HUES6 (cell line): ENCODE measurements around the gene BORCS5.
A peak's percentile ranks its signal among the peaks of the same experiment; 100 is the strongest.
"Not testable (repeated sequence)": the region's sequence is repeated elsewhere in the genome, so short reads cannot be mapped to it uniquely, and the experiment has no call there.

Source experiments
- H3K27ac ChIP-seq: 2 replicates; pipeline ENCODE4 v1.7.0; 2013; ENCODE audit warnings: low read depth, mild to moderate bottlenecking, low read length, inconsistent platforms
- H3K27me3 ChIP-seq: 2 replicates; pipeline ENCODE4 v1.6.1; 2013; ENCODE audit warnings: low read length; ENCODE audit not compliant: control insufficient read depth, insufficient read depth
- H3K36me3 ChIP-seq: 2 replicates; pipeline ENCODE4 v1.6.1; 2013; ENCODE audit warnings: low read length; ENCODE audit not compliant: control insufficient read depth, insufficient read depth
- H3K4me1 ChIP-seq: 2 replicates; pipeline ENCODE4 v1.6.1; 2013; ENCODE audit warnings: low read length; ENCODE audit not compliant: control insufficient read depth, insufficient read depth
- H3K4me3 ChIP-seq: 2 replicates; pipeline ENCODE4 v1.5.1; 2013; ENCODE audit warnings: low read depth, low read length
- H3K9ac ChIP-seq: one replicate; pipeline ENCODE4 v1.6.1; 2013; ENCODE audit warnings: mild to moderate bottlenecking, low read length
- H3K9me3 ChIP-seq: 2 replicates; pipeline ENCODE4 v1.6.1; 2013; ENCODE audit warnings: low read depth, low read length; ENCODE audit not compliant: control insufficient read depth, insufficient read depth

The BORCS5 gene

GRCh38 chr12:12333407-12334366, 23.2 kb upstream of the BORCS5 start:
- H3K27ac ChIP-seq: no peak overlapping the region
- no peaks in the 10 kb centered on the region for H3K9me3 ChIP-seq
- H3K9ac ChIP-seq: no peak overlapping the region

GRCh38 chr12:12334367-12335040, 22.4 kb upstream of the BORCS5 start:
- Histone ChIP-seq H3K36me3 (no peaks in the 10 kb centered on the region), H3K27me3 (no peaks in the 10 kb centered on the region), H3K4me3 (no peak overlapping the region), H3K27ac (no peak overlapping the region), H3K4me1 (peaks cover 16% of the 10 kb centered on the region), H3K9ac (no peak overlapping the region), H3K9me3 (no peaks in the 10 kb centered on the region)

More at GRCh38 chr12:12333407-12334366, 23.2 kb upstream of the BORCS5 start:
- no peaks in the 10 kb centered on the region for H3K27me3 ChIP-seq
- H3K4me1 ChIP-seq: peaks cover 16% of the 10 kb centered on the region
- H3K4me3 ChIP-seq: no peak overlapping the region
- no peaks in the 10 kb centered on the region for H3K36me3 ChIP-seq

DNA sequence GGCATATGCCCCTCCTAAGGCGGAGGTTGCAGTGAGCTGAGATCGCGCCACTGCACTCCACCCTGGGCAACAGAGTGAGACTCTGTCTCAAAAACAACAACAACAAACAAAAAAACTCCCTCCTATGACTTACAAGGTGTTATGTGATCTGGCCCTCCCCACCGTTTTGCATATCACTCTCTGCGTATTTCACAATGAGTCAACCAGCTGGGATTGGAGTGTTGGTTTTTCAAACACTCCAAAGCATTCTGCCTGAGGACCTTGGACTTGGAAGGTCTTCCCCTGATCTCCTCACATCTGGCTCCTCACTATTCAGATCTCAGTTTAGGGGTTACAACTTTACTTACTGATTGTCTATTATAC, 20.8 kb upstream of the BORCS5 start:
- no peak overlapping the region for H3K27ac ChIP-seq
- H3K4me1 ChIP-seq: peaks cover 16% of the 10 kb centered on the region
- H3K27me3 ChIP-seq: no peaks in the 10 kb centered on the region

GRCh38 chr12:12336511-12336910, 20.4 kb upstream of the BORCS5 start:
- peaks cover 12% of the 10 kb centered on the region for H3K4me1 ChIP-seq
- no peaks in the 10 kb centered on the region for H3K27me3 ChIP-seq
- H3K9me3 ChIP-seq: no peaks in the 10 kb centered on the region
- H3K9ac ChIP-seq: no peak overlapping the region
- no peaks in the 10 kb centered on the region for H3K36me3 ChIP-seq
- no peak overlapping the region for H3K4me3 ChIP-seq
- no peak overlapping the region for H3K27ac ChIP-seq

More for the DNA sequence above, 20.8 kb upstream of the BORCS5 start:
- H3K4me3 ChIP-seq: no peak overlapping the region
- H3K36me3 ChIP-seq: no peaks in the 10 kb centered on the region
- H3K9ac ChIP-seq: no peak overlapping the region
- H3K9me3 ChIP-seq: no peaks in the 10 kb centered on the region

DNA sequence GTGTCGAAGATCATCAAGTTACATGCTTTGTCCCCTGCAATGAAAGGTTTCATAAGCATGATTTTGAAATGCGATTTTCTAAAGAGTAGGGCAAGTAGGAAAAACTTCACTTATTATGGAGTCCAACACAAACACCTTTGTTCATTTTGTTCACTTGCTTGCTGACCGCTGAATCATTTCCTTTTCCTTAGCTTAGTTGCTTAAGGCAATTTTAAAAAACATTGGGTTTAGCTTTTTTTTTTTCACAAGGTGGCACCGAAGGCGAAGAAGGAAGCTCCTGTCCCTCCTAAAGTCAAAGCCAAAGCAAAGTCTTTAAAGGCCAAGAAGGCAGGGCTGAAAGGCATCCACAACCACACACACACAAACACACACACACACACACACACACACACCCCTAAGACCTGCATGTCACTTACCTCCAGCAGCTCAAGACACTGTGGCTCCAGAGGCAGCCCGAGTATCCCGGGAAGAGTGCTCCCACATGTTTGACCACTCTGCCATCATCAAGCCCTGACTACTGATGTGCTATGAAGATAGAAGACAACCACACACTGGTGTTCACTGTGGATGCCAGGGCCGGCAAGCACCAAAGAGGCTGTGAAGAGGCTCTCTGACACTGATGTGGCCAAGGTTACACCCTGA, 18.2 kb upstream of the BORCS5 start:
- no peaks in the 10 kb centered on the region for H3K27me3 ChIP-seq
- no peak overlapping the region for H3K9ac ChIP-seq
- H3K9me3 ChIP-seq: no peaks in the 10 kb centered on the region
- no peaks in the 10 kb centered on the region for H3K36me3 ChIP-seq
- peaks cover 4% of the 10 kb centered on the region; the same call in 1 of the 2 replicates for H3K4me1 ChIP-seq
- H3K27ac ChIP-seq: no peak overlapping the region
- no peak overlapping the region for H3K4me3 ChIP-seq

DNA sequence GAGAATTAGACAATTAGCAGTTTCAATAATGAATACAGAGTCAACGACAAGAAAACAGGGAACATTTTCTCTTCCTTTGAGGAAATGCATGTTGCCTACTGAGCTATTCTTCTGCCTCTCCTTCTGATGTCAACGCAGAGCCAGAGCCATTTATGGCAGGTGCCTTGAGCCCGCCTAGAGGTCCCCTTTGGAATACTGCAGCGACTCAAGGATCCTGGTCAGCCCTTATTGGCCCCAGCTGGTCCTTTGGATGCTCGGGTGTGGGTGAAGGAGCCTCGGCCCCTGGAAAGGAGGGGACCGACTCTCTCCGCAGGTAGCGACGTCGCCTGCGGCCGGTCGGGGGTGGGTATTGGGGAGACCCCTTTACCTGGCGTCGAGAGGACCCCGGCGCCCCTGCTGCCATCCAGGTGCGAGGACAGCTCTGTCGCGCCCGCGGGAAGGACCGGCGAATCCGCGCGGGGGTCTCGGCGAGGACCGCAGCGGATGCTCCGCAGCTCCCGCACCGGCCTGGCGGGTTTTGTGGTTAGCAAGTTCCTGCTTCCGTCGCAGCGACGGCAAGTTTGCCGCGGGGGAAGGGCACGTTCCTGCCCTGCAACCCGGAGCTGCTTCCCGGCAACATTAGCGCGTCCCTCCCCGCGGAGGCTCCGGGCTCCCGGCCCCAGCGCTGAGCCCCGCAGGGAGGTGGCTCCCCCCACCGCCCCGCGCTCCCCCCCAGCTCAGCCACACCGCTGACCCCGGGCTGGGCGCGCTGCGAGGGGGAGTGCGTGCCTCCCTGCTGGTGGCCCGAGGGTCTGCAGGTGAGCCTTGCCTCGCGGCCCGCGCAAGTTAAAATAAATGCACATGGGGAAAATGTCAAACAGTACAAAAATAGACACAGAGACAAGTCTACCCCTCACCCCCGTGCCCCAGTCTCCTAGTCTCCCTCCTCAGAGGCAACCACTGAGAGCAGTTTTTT, 6.9 kb upstream of the BORCS5 start, which contains the start of gene MANSC1:
TSS of gene MANSC1 (minus strand) at position 532 of the 955 bp plus-strand sequence. CDS start 6,928 bp downstream, outside the sequence.
- Histone ChIP-seq H3K4me3 (peak within 1 kb of the TSS; percentile 80), H3K9me3 (no peaks in the 10 kb centered on the region), H3K27ac (no peak within 1 kb of the TSS), H3K4me1 (peaks cover 20% of the 10 kb centered on the region; the same call in 1 of the 2 replicates), H3K27me3 (peaks cover 20% of the 10 kb centered on the region; the same call in 1 of the 2 replicates), H3K36me3 (no peaks in the 10 kb centered on the region), H3K9ac (peak within 1 kb of the TSS; percentile 50)

DNA sequence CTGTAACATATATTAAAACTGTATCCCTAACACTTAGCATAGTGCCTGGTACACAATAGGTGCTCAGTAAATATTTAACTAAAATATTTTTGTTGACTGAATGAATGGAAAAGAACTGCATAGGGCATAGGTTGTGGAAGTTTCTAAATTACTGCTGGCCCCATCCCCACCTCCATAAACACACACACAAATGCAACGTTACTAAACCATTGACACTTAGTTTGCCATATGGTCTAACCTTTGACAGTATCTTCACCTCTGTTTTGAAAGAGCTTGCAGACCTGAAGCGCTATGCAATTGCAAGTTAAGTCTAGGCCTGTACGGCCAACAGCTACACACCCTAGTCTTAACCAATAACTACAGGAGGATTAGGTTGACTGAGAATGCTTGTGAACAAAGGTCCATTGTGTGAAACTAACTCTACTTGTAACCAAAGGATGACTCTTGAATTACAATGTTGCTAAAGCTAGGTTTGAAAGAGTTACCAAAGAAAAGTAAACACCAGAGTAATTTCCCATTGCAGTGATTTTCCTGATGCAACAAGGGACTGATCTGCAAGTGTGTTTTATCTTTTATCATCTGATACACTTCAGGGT, 5.9 kb upstream of the BORCS5 start:
- Histone ChIP-seq H3K36me3 (no peaks in the 10 kb centered on the region), H3K4me1 (peaks cover 20% of the 10 kb centered on the region; the same call in 1 of the 2 replicates), H3K4me3 (peak overlapping the region; percentile 80), H3K27me3 (peaks cover 20% of the 10 kb centered on the region; the same call in 1 of the 2 replicates), H3K9ac (no peak overlapping the region), H3K27ac (no peak overlapping the region), H3K9me3 (no peaks in the 10 kb centered on the region)

GRCh38 chr12:12351468-12352185, 5.3 kb upstream of the BORCS5 start:
- H3K27ac ChIP-seq, H3K9ac ChIP-seq, H3K4me3 ChIP-seq: not testable (repeated sequence)

DNA sequence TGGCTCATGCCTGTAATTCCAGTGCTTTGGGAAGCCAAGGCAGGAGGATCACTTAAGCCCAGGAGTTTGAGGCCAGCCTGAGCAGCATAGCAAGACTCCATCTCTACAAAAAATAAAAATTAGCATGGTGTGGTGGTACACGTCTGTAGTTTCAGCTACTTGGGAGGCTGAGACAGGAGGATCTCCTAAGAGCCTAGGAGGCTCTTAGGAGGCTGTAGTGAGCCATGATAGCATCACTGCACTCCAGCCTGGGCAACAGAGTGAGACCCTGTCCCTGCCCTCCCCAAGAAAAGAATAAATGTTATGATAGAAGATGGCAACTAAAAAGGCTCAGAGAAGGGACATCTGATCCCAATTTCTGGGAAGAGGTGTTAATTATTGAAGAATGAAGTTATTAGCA, 3.6 kb upstream of the BORCS5 start:
- Histone ChIP-seq H3K27ac (no peak overlapping the region), H3K9ac (no peak overlapping the region), H3K9me3 (no peaks in the 10 kb centered on the region), H3K36me3 (no peaks in the 10 kb centered on the region), H3K4me1 (peaks cover 30% of the 10 kb centered on the region), H3K4me3 (no peak overlapping the region), H3K27me3 (peaks cover 20% of the 10 kb centered on the region; the same call in 1 of the 2 replicates)

More at GRCh38 chr12:12351468-12352185, 5.3 kb upstream of the BORCS5 start:
- Histone ChIP-seq H3K27me3 (peaks cover 20% of the 10 kb centered on the region; the same call in 1 of the 2 replicates), H3K4me1 (peaks cover 23% of the 10 kb centered on the region; the same call in 1 of the 2 replicates)
- H3K9me3 ChIP-seq, H3K36me3 ChIP-seq: not testable (repeated sequence)
